ENCODE results near the gene TRAPPC11.

- TF ChIP-seq POLR2A (IDR thresholded peaks at IDR 0.05) (no peak), CTCF (IDR thresholded peaks at IDR 0.05) (peak; percentile 42 to 71 (median 64))
Observed at GRCh38 chr4:183721207-183722081, 62.4 kb downstream of the TRAPPC11 start.

All from right lobe of liver (tissue), 4 donors.